HEK293T (cell line): ENCODE measurements around the gene RPL36A.

Experiments
- BHLHE40 ChIP-seq: fragments of 450-650 bp; IDR thresholded peaks from 2 replicates; pipeline ENCODE4 v1.6.1; 2016; ENCODE audit warnings: mild to moderate bottlenecking, moderate library complexity, borderline replicate concordance
- CTBP1 ChIP-seq: fragments of 450-650 bp; IDR thresholded peaks from 2 replicates; pipeline ENCODE4 v1.6.1; 2016; ENCODE audit warnings: borderline replicate concordance
- ELF4 ChIP-seq: fragments of 450-650 bp; IDR thresholded peaks from 2 replicates; pipeline ENCODE4 v1.6.1; 2017; ENCODE audit warnings: antibody characterized with exemption
- FOXM1 ChIP-seq: fragments of 450-650 bp; IDR thresholded peaks from 2 replicates; pipeline ENCODE4 v1.6.1; 2017; ENCODE audit warnings: mild to moderate bottlenecking, borderline replicate concordance
- HDGF ChIP-seq: fragments of 450-650 bp; IDR thresholded peaks from 2 replicates; pipeline ENCODE4 v1.6.1; 2017; ENCODE audit warnings: antibody characterized with exemption, borderline replicate concordance
- SP1 ChIP-seq: fragments of 450-650 bp; IDR thresholded peaks from 2 replicates; pipeline ENCODE4 v1.6.1; 2017
- SUZ12 ChIP-seq: fragments of 450-650 bp; IDR thresholded peaks from 2 replicates; pipeline ENCODE4 v1.6.1; 2016; ENCODE audit warnings: mild to moderate bottlenecking
- ZNF384 ChIP-seq: fragments of 450-650 bp; IDR thresholded peaks from 2 replicates; pipeline ENCODE4 v1.6.1; 2016

- TF ChIP-seq ELF4 (no peak), FOXM1 (no peak), BHLHE40 (no peak), SP1 (no peak), HDGF (no peak), SUZ12 (no peak), CTBP1 (no peak), ZNF384 (no peak)
These were observed 33.5 kb upstream of the RPL36A start for GRCh38 chrX:101357166-101357795.
